ENCODE data around the gene FAM163B.

Gene FAM163B

GRCh38 chr9:133538851-133539833 lies 70.0 kb downstream of the FAM163B start:
- peak; percentile 49 for DNase-seq (ENCODE audit: low spot score)
- in situ Hi-C loops (cut with MboI; ENCODE audit: low pct_unique_long_range_greater_than_20kb, low sequenced_read_pairs, unreplicated experiment) = loop anchor here (25.0 kb wide), 2 partner anchors 198 to 473 kb away; partner anchors contain the start of gene SARDH
- TF ChIP-seq CTCF (IDR thresholded peaks at IDR 0.05; ENCODE audit: extremely low read depth, insufficient read depth, missing control alignments) = no peak

GRCh38 chr9:133538176-133538575 lies 71.0 kb downstream of the FAM163B start:
- no peak for DNase-seq (ENCODE audit: low spot score)
- TF ChIP-seq CTCF (IDR thresholded peaks at IDR 0.05; ENCODE audit: extremely low read depth, insufficient read depth, missing control alignments) = no peak
- in situ Hi-C loops (cut with MboI; ENCODE audit: low pct_unique_long_range_greater_than_20kb, low sequenced_read_pairs, unreplicated experiment) = loop anchor here (25.0 kb wide), 2 partner anchors 199 to 474 kb away; partner anchors contain the start of gene SARDH

GRCh38 chr9:133537257-133537656 lies 71.9 kb downstream of the FAM163B start:
- peak; percentile 18 for DNase-seq (ENCODE audit: low spot score)
- TF ChIP-seq CTCF (IDR thresholded peaks at IDR 0.05; ENCODE audit: extremely low read depth, insufficient read depth, missing control alignments) = no peak
- in situ Hi-C loops (cut with MboI; ENCODE audit: low pct_unique_long_range_greater_than_20kb, low sequenced_read_pairs, unreplicated experiment) = loop anchor here (25.0 kb wide), 2 partner anchors 200 to 475 kb away; partner anchors contain the start of gene SARDH

- TF ChIP-seq CTCF (IDR thresholded peaks at IDR 0.05; ENCODE audit: extremely low read depth, insufficient read depth, missing control alignments) = no peak
- in situ Hi-C loops (cut with MboI; ENCODE audit: low pct_unique_long_range_greater_than_20kb, low sequenced_read_pairs, unreplicated experiment) = loop anchor here (25.0 kb wide), 2 partner anchors 201 to 476 kb away; partner anchors contain the start of gene SARDH
- DNase-seq (ENCODE audit: low spot score) = no peak
Measured at GRCh38 chr9:133536536-133536935, 72.7 kb downstream of the FAM163B start.

- no peak for DNase-seq (ENCODE audit: low spot score)
- in situ Hi-C loops (cut with MboI; ENCODE audit: low pct_unique_long_range_greater_than_20kb, low sequenced_read_pairs, unreplicated experiment) = loop anchor here (25.0 kb wide), 2 partner anchors 201 to 476 kb away; partner anchors contain the start of gene SARDH
- TF ChIP-seq CTCF (IDR thresholded peaks at IDR 0.05; ENCODE audit: extremely low read depth, insufficient read depth, missing control alignments) = no peak
Measured at GRCh38 chr9:133536080-133536479, 73.1 kb downstream of the FAM163B start.

- no peak for DNase-seq (ENCODE audit: low spot score)
- in situ Hi-C loops (cut with MboI; ENCODE audit: low pct_unique_long_range_greater_than_20kb, low sequenced_read_pairs, unreplicated experiment) = loop anchor here (25.0 kb wide), 2 partner anchors 202 to 477 kb away; partner anchors contain the start of gene SARDH
- TF ChIP-seq CTCF (IDR thresholded peaks at IDR 0.05; ENCODE audit: extremely low read depth, insufficient read depth, missing control alignments) = no peak
Measured at GRCh38 chr9:133535306-133535877, 73.8 kb downstream of the FAM163B start.
